COLO668 (cell line): ENCODE data around the gene DDO.

Experiments
- DNase-seq: peaks from one replicate; lab custom pipeline; 2025; ENCODE audit not compliant: unreplicated experiment; lab: John Stamatoyannopoulos, UW

DDO gene

GRCh38 chr6:110415086-110415916 is at the start of gene DDO:
Gene DDO (minus strand): TSS chr6:110415575. CDS start chr6:110413462, 2,113 bp downstream.
- DNase-seq, result no peak

GRCh38 chr6:110462884-110463481 is 47.6 kb upstream of the DDO start:
- DNase-seq, result no peak

- DNase-seq, result no peak
These were observed 46.0 kb upstream of the DDO start for GRCh38 chr6:110461376-110461775.

- no peak for DNase-seq
These were observed 43.8 kb upstream of the DDO start for GRCh38 chr6:110459137-110459536.

- no peak for DNase-seq
These were observed 43.1 kb upstream of the DDO start for GRCh38 chr6:110458476-110458875.

- peak; percentile 11 for DNase-seq
These were observed 42.3 kb upstream of the DDO start for GRCh38 chr6:110457567-110458175.

- DNase-seq, result no peak
These were observed 41.3 kb upstream of the DDO start for GRCh38 chr6:110456694-110457093.

- DNase-seq, result no peak
These were observed 34.1 kb upstream of the DDO start for GRCh38 chr6:110449541-110449895.

- no peak for DNase-seq
These were observed 33.6 kb upstream of the DDO start for GRCh38 chr6:110448846-110449540.

- no peak for DNase-seq
These were observed 32.4 kb upstream of the DDO start for GRCh38 chr6:110447761-110448160.

- peak; percentile 17 for DNase-seq
These were observed 31.0 kb upstream of the DDO start for GRCh38 chr6:110446405-110446804.

GRCh38 chr6:110440026-110440425 is 24.7 kb upstream of the DDO start:
- DNase-seq, result no peak

GRCh38 chr6:110439356-110439755 is 24.0 kb upstream of the DDO start:
- no peak for DNase-seq

- DNase-seq, result no peak
These were observed 19.7 kb upstream of the DDO start for GRCh38 chr6:110434961-110435602.

- no peak for DNase-seq
These were observed 17.0 kb upstream of the DDO start for GRCh38 chr6:110432285-110432900.

- no peak for DNase-seq
These were observed 15.4 kb upstream of the DDO start for GRCh38 chr6:110430741-110431140.

GRCh38 chr6:110430236-110430635 is 14.9 kb upstream of the DDO start:
- DNase-seq, result peak; percentile 19

- no peak for DNase-seq
These were observed 12.8 kb upstream of the DDO start for GRCh38 chr6:110428153-110428552.

- DNase-seq, result no peak
These were observed 10.4 kb upstream of the DDO start for GRCh38 chr6:110425816-110426215.

- DNase-seq, result no peak
These were observed 7.1 kb upstream of the DDO start for GRCh38 chr6:110422444-110422822.
